HG02623 (cell line): ENCODE results near the gene C22orf23.
A peak's percentile ranks its signal among the peaks of the same experiment; 100 is the strongest.

Experiments
- ATAC-seq: cut with Tn5 transposase; IDR thresholded peaks from one replicate; pipeline ENCODE4 v1.9.1; 2021; ENCODE audit warnings: moderate library complexity; ENCODE audit not compliant: unreplicated experiment

Gene C22orf23

GRCh38 chr22:37905534-37906363 lies 47.7 kb downstream of the C22orf23 start, which contains the start of gene MICALL1:
Gene MICALL1 (plus strand): TSS chr22:37906297. CDS start chr22:37906423, 126 bp downstream.
- peak; percentile 69 for ATAC-seq

- ATAC-seq, result no peak
Measured at GRCh38 chr22:37904572-37905533, 48.5 kb downstream of the C22orf23 start.

- ATAC-seq, result no peak
Measured at GRCh38 chr22:37898441-37899181, 54.8 kb downstream of the C22orf23 start.

GRCh38 chr22:37897807-37898206 lies 55.6 kb downstream of the C22orf23 start:
- no peak for ATAC-seq

GRCh38 chr22:37896939-37897338 lies 56.5 kb downstream of the C22orf23 start:
- no peak for ATAC-seq

GRCh38 chr22:37896181-37896592 lies 57.2 kb downstream of the C22orf23 start:
- no peak for ATAC-seq

- no peak for ATAC-seq
Measured at GRCh38 chr22:37894939-37895670, 58.3 kb downstream of the C22orf23 start.

- ATAC-seq, result no peak
Measured at GRCh38 chr22:37893583-37893983, 59.8 kb downstream of the C22orf23 start.
